MCF 10A (cell line): ENCODE data around the gene CCL26. TPM values are rescaled to one million over a fixed set of nuclear protein-coding genes. Genes with fewer than 3 reads are reported as not detected.

ENCODE experiments used
- BruUV-seq: library from RNA; stranded (reverse); fragments of 400-500 nt; replicated peaks from 2 replicates; lab custom pipeline; 2021; lab: Mats Ljungman, UMichigan
- CTCF ChIA-PET: fragments of 300-600 bp; sonication (Branson Sonifier 250); formaldehyde crosslinking; extraction: SDS; loops from one replicate; lab custom pipeline; 2021; ENCODE audit warnings: antibody characterized with exemption, inconsistent platforms; lab: Yijun Ruan, JAX
- POLR2A ChIA-PET: fragments of 300-600, 350-650 bp; sonication (Branson Sonifier 250); formaldehyde crosslinking; extraction: SDS; loops from one replicate; lab custom pipeline; 2020; ENCODE audit warnings: antibody characterized with exemption, inconsistent platforms; lab: Yijun Ruan, JAX
- DNase-seq: peaks from one replicate; pipeline ENCODE4 v3.0.0-alpha.2; 2018; ENCODE audit not compliant: unreplicated experiment
- H3K27ac Mint-ChIP-seq: one replicate; pipeline ENCODE4 v1.8.0; 2022; ENCODE audit warnings: mild to moderate bottlenecking, low read depth, mixed read lengths; ENCODE audit not compliant: unreplicated experiment
- H3K27me3 Mint-ChIP-seq: one replicate; pipeline ENCODE4 v1.8.0; 2022; ENCODE audit warnings: mixed read lengths; ENCODE audit not compliant: insufficient read depth, unreplicated experiment
- H3K36me3 Mint-ChIP-seq: one replicate; pipeline ENCODE4 v1.8.0; 2022; ENCODE audit warnings: mild to moderate bottlenecking, moderate library complexity, mixed read lengths; ENCODE audit not compliant: insufficient read depth, unreplicated experiment
- H3K4me1 Mint-ChIP-seq: one replicate; pipeline ENCODE4 v1.8.0; 2022; ENCODE audit warnings: mixed read lengths; ENCODE audit not compliant: insufficient read depth, unreplicated experiment
- H3K4me3 Mint-ChIP-seq: one replicate; pipeline ENCODE4 v1.8.0; 2022; ENCODE audit warnings: mild to moderate bottlenecking, moderate library complexity, mixed read lengths; ENCODE audit not compliant: unreplicated experiment
- H3K9me3 Mint-ChIP-seq: one replicate; pipeline ENCODE4 v1.8.0; 2022; ENCODE audit warnings: mixed read lengths; ENCODE audit not compliant: unreplicated experiment
- CTCF ChIP-seq: fragments of 200-600 bp; IDR thresholded peaks from one replicate; pipeline ENCODE4 v1.8.0; 2022; ENCODE audit warnings: antibody characterized with exemption, mild to moderate bottlenecking; ENCODE audit not compliant: unreplicated experiment
- intact Hi-C: fragments of 100-400 bp; cut with micrococcal nuclease; formaldehyde crosslinking; loops from 2 replicates; pipeline ENCODE4 v1.14.1; 2022
- total RNA-seq: library from RNA; stranded (reverse); gene quantifications from 2 replicates; pipeline ENCODE4 v1.2.3, GENCODE V29; 2022

CCL26 gene
- total RNA-seq, 1 experiment from 2014 or later = not detected

- intact Hi-C loops = no loop called here
- Mint-ChIP-seq H3K4me1 (no peaks in the 10 kb centered on the region), H3K27me3 (no peaks in the 10 kb centered on the region), H3K27ac (no peak overlapping the region), H3K36me3 (no peaks in the 10 kb centered on the region), H3K9me3 (no peaks in the 10 kb centered on the region), H3K4me3 (no peak overlapping the region)
- CTCF ChIA-PET = no interaction called here
- DNase-seq = no peak
- BruUV-seq = no TSS peak
- TF ChIP-seq CTCF = no peak
- POLR2A ChIA-PET = no interaction called here
Observed at GRCh38 chr7:75813084-75813483, 41.1 kb upstream of the CCL26 start.

- CTCF ChIA-PET = interaction anchor here (0.6 kb wide), 1 partner anchor 53 kb away, joined by 3 read pairs; no protein-coding TSS in a partner anchor
- DNase-seq = no peak
- no peak overlapping the region for H3K27ac Mint-ChIP-seq
- TF ChIP-seq CTCF = no peak
- intact Hi-C loops = no loop called here
- no peaks in the 10 kb centered on the region for H3K9me3 Mint-ChIP-seq
- H3K4me3 Mint-ChIP-seq = no peak overlapping the region
- H3K27me3 Mint-ChIP-seq = no peaks in the 10 kb centered on the region
- H3K36me3 Mint-ChIP-seq = no peaks in the 10 kb centered on the region
- H3K4me1 Mint-ChIP-seq = no peaks in the 10 kb centered on the region
- no TSS peak for BruUV-seq
- POLR2A ChIA-PET = no interaction called here
Observed at GRCh38 chr7:75811894-75812678, 40.1 kb upstream of the CCL26 start.

GRCh38 chr7:75809396-75809795 lies 37.4 kb upstream of the CCL26 start:
- POLR2A ChIA-PET = no interaction called here
- no peaks in the 10 kb centered on the region for H3K36me3 Mint-ChIP-seq
- intact Hi-C loops = no loop called here
- H3K4me3 Mint-ChIP-seq = no peak overlapping the region
- no peak overlapping the region for H3K27ac Mint-ChIP-seq
- no peaks in the 10 kb centered on the region for H3K27me3 Mint-ChIP-seq
- H3K9me3 Mint-ChIP-seq = no peaks in the 10 kb centered on the region
- DNase-seq = no peak
- no peaks in the 10 kb centered on the region for H3K4me1 Mint-ChIP-seq
- CTCF ChIA-PET = interaction anchor here (0.6 to 1.1 kb wide), 2 partner anchors 8 to 54 kb away, joined by 3 read pairs; no protein-coding TSS in a partner anchor
- no peak for TF ChIP-seq CTCF
- no TSS peak for BruUV-seq

- intact Hi-C loops = no loop called here
- Mint-ChIP-seq H3K4me1 (no peaks in the 10 kb centered on the region), H3K27me3 (no peaks in the 10 kb centered on the region), H3K9me3 (no peaks in the 10 kb centered on the region), H3K36me3 (no peaks in the 10 kb centered on the region), H3K4me3 (no peak overlapping the region), H3K27ac (no peak overlapping the region)
- ChIA-PET CTCF (no interaction called here), POLR2A (no interaction called here)
- DNase-seq = peak; percentile 48
- TF ChIP-seq CTCF = no peak
- BruUV-seq = no TSS peak
Observed at GRCh38 chr7:75808106-75808505, 36.1 kb upstream of the CCL26 start.
